Endodermal cell (in vitro differentiated cells): ENCODE results near the gene PREP. TPM values are rescaled to one million over a fixed set of nuclear protein-coding genes. Genes with fewer than 3 reads are reported as not detected.

Experiments
- DNase-seq: peaks from one replicate; pipeline ENCODE4 v3.0.0-alpha.2; 2017
- H3K27ac ChIP-seq: 2 replicates; pipeline ENCODE4 v1.5.1; 2013; ENCODE audit warnings: mild to moderate bottlenecking, low read depth, low read length, moderate library complexity
- H3K27me3 ChIP-seq: 2 replicates; pipeline ENCODE4 v1.6.1; 2013; ENCODE audit warnings: mild to moderate bottlenecking, low read length, moderate library complexity; ENCODE audit not compliant: insufficient read depth, control insufficient read depth, poor library complexity, severe bottlenecking
- H3K36me3 ChIP-seq: 2 replicates; pipeline ENCODE4 v1.7.0; 2013; ENCODE audit warnings: mild to moderate bottlenecking, low read length, moderate library complexity; ENCODE audit not compliant: control insufficient read depth, insufficient read depth
- H3K4me1 ChIP-seq: one replicate; pipeline ENCODE4 v1.7.0; 2013; ENCODE audit warnings: low read length; ENCODE audit not compliant: control insufficient read depth, insufficient read depth
- H3K4me3 ChIP-seq: 2 replicates; pipeline ENCODE4 v1.5.1; 2013; ENCODE audit warnings: mild to moderate bottlenecking, low read length, moderate library complexity
- H3K9ac ChIP-seq: 2 replicates; pipeline ENCODE4 v1.6.1; 2013; ENCODE audit warnings: mild to moderate bottlenecking, low read length, moderate library complexity; ENCODE audit not compliant: poor library complexity, severe bottlenecking; ENCODE audit errors: extremely low read depth
- H3K9me3 ChIP-seq: 2 replicates; pipeline ENCODE4 v1.6.1; 2013; ENCODE audit warnings: mild to moderate bottlenecking, low read length, moderate library complexity; ENCODE audit not compliant: control insufficient read depth
- H3K27ac Mint-ChIP-seq: 2 replicates; pipeline ENCODE4 v1.8.0; 2020; ENCODE audit warnings: mixed read lengths
- H3K27me3 Mint-ChIP-seq: 2 replicates; pipeline ENCODE4 v1.8.0; 2021; ENCODE audit warnings: mild to moderate bottlenecking, mixed read lengths; ENCODE audit not compliant: insufficient read depth
- H3K36me3 Mint-ChIP-seq: 2 replicates; pipeline ENCODE4 v1.8.0; 2020; ENCODE audit warnings: low read depth, mixed read lengths
- H3K4me1 Mint-ChIP-seq: 2 replicates; pipeline ENCODE4 v1.8.0; 2020; ENCODE audit warnings: mixed read lengths
- H3K4me3 Mint-ChIP-seq: 2 replicates; pipeline ENCODE4 v1.8.0; 2020; ENCODE audit warnings: mild to moderate bottlenecking, moderate library complexity, mixed read lengths
- H3K9me3 Mint-ChIP-seq: 2 replicates; pipeline ENCODE4 v1.8.0; 2020; ENCODE audit warnings: mild to moderate bottlenecking, mixed read lengths
- CTCF ChIP-seq: fragments of 200-600 bp; sonication (generic); conservative IDR thresholded peaks from 2 replicates; pipeline ENCODE4 v1.5.0; 2021; ENCODE audit warnings: antibody characterized with exemption, mild to moderate bottlenecking
- WGBS, 2 experiments: methylation state at CpG; one replicate each; pipeline versions ENCODE4 v1.1.5 to v1.1.7; 2013; ENCODE audit warnings: missing lambda C conversion rate in 2 of 2, mixed read lengths in 1 of 2; ENCODE audit not compliant: insufficient coverage in 1 of 2, insufficient read length in 1 of 2; 5-methylcytosine and 5-hydroxymethylcytosine counted together
- total RNA-seq, 2 donors: library from RNA; stranded (reverse); fragmentation: NEBNext Ultra II Directional in 1 of 2; extraction: Animal tissue kit (Norgen Biotek cat#: 25700) in 1 of 2; gene quantifications; 2 replicates in 1 of 2; 3 replicates in 1 of 2; pipeline ENCODE4 v1.2.1, GENCODE V29; 2021

PREP gene
- total RNA-seq, 2 donors from 2014 or later = 42.9 to 52.2 TPM

- no peak overlapping the region for H3K27ac Mint-ChIP-seq
- H3K36me3 ChIP-seq = peaks cover 32% of the 10 kb centered on the region
Measured at GRCh38 chr6:105391705-105392104, 11.2 kb downstream of the PREP start.

GRCh38 chr6:105389543-105389942, 13.3 kb downstream of the PREP start:
- H3K4me3 ChIP-seq = no peak overlapping the region
- Mint-ChIP-seq H3K4me1 (peaks cover 4% of the 10 kb centered on the region), H3K9me3 (no peaks in the 10 kb centered on the region), H3K27me3 (no peaks in the 10 kb centered on the region), H3K27ac (peak overlapping the region; percentile 7), H3K4me3 (no peak overlapping the region), H3K36me3 (peaks cover 14% of the 10 kb centered on the region)
- peak; percentile 58 for DNase-seq
- H3K27ac ChIP-seq = no peak overlapping the region
- no peaks in the 10 kb centered on the region for H3K4me1 ChIP-seq
- H3K9me3 ChIP-seq = no peaks in the 10 kb centered on the region
- H3K27me3 ChIP-seq = no peaks in the 10 kb centered on the region
- WGBS, 2 experiments = 80 to 87% methylated on average over 2 to 5 of the region's 5 CpGs
- H3K9ac ChIP-seq = no peak overlapping the region
- H3K36me3 ChIP-seq = peaks cover 18% of the 10 kb centered on the region
- peak; percentile 18 for TF ChIP-seq CTCF

More at GRCh38 chr6:105391705-105392104, 11.2 kb downstream of the PREP start:
- H3K9me3 ChIP-seq = no peaks in the 10 kb centered on the region
- no peak overlapping the region for H3K4me3 ChIP-seq
- Mint-ChIP-seq H3K27me3 (no peaks in the 10 kb centered on the region), H3K36me3 (peaks cover 28% of the 10 kb centered on the region), H3K4me3 (no peak overlapping the region), H3K4me1 (peaks cover 4% of the 10 kb centered on the region), H3K9me3 (no peaks in the 10 kb centered on the region)
- 97 to 100% methylated on average over 2 to 6 of the region's 6 CpGs for WGBS, 2 experiments
- no peak for TF ChIP-seq CTCF
- no peaks in the 10 kb centered on the region for H3K4me1 ChIP-seq
- no peak for DNase-seq
- H3K9ac ChIP-seq = no peak overlapping the region
- no peak overlapping the region for H3K27ac ChIP-seq
- H3K27me3 ChIP-seq = no peaks in the 10 kb centered on the region

GRCh38 chr6:105388392-105388791, 14.5 kb downstream of the PREP start:
- Mint-ChIP-seq H3K27ac (no peak overlapping the region), H3K4me1 (peaks cover 12% of the 10 kb centered on the region), H3K9me3 (no peaks in the 10 kb centered on the region), H3K27me3 (no peaks in the 10 kb centered on the region), H3K4me3 (no peak overlapping the region), H3K36me3 (peaks cover 24% of the 10 kb centered on the region)
- 97% methylated on average over 3 of the region's 6 CpGs; no CpG with 5 or more reads in 1 of the 2 experiments for WGBS, 2 experiments
- Histone ChIP-seq H3K27ac (no peak overlapping the region), H3K9me3 (no peaks in the 10 kb centered on the region), H3K4me1 (peaks cover 2% of the 10 kb centered on the region), H3K9ac (no peak overlapping the region), H3K4me3 (no peak overlapping the region), H3K36me3 (peaks cover 26% of the 10 kb centered on the region), H3K27me3 (no peaks in the 10 kb centered on the region)
- TF ChIP-seq CTCF = no peak
- no peak for DNase-seq
